ENCODE results near the gene MYO5B.
"Not testable (repeated sequence)": the region's sequence is repeated elsewhere in the genome, so short reads cannot be mapped to it uniquely, and the experiment has no call there.

The MYO5B gene

GRCh38 chr18:49910019-49910418, 284.9 kb downstream of the MYO5B start:
- DNase-seq, result no peak

DNA sequence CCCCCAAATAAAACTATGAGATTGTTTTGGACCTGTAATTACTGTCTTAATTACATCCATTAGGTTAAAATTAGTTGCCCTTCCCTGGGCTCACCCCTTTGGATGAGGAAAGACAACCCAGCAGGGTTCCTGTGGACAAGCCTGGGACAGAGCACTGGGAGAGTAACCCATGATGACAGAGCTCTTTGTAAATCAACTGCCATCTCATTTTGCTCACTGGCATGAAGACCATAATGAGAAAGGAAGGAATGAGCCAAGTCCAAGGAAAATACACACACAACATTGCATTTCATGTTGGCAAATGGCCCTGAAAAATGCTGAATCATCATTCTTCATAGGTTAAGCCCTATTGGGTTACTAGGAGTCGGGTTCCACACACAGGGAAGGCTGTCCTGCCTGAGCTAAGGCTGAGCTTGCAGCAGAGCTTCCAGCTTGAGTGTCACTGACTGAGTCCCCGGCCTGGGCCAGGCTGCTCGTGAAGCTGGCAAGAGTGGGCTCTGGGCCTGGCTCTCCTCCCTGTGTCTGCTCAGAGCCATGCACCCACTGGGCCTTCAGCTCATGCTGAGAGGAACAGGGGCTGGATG, 287.5 kb downstream of the MYO5B start:
- DNase-seq, result peak; percentile 37

GRCh38 chr18:49905771-49906170, 289.2 kb downstream of the MYO5B start:
- no peak for DNase-seq

- DNase-seq, result peak; percentile 28
Observed at GRCh38 chr18:49904871-49905555, 289.9 kb downstream of the MYO5B start.

DNA sequence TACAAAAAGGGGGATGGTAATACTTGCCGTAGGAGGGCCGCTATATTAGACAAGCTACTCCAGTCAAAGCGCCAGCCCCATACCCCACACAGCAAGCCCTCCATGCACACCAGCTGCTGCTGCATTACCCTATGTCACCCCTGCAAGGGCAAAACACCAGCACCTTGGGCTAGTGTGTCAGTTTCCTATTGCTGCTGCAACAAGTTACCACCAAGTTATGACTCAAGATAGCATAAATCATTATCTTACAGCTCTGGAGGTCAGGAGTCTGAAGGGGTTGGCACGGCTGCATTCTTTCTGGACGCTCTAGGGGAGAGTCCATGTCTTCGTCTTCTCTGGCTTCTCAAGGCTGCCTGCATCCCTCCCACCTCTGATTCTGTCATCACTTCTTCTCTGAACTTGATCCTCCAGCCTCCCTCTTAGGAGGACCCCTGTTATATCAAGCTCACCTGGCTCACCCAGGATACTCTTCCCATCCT, 293.0 kb downstream of the MYO5B start:
- DNase-seq, result no peak

DNA sequence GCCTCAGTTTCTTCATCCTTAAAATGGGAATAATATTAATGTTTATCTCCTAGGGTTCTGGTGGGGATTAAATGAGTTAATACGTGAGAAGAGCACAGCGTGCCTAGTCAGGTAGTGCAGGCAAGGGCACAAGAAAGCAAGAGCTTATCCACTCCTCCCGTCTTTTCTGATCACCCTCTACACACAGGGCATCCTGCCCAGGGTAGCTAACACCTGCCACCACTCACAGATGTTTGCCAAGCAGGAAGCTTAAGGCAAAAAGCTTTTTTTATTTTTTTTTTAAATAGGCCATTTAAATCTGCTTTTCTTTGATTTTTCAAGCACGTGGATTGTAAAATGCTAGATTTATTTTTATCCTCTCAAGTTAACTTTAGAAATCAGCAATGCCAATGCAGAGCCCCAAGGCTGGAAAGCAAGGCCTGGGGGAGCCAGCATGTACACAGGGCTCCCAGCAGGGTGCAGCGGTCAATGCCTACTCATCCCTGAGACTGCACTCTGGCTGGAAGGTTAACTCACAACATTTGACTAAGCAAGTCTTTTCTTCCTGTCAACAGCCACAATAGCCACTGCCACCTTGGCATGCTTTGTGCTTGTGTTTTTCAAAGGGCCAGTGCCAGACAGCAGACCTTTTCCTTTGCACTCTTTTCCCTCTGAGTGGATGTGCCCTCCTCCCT, 295.2 kb downstream of the MYO5B start:
- peak; percentile 94 for DNase-seq

GRCh38 chr18:49898421-49898820, 296.5 kb downstream of the MYO5B start:
- DNase-seq, result peak; percentile 69

- DNase-seq, result peak; percentile 63
Observed at GRCh38 chr18:49894517-49895226, 300.3 kb downstream of the MYO5B start.

- peak; percentile 38 for DNase-seq
Observed at GRCh38 chr18:49893036-49893435, 301.9 kb downstream of the MYO5B start.

- DNase-seq, result peak; percentile 38
Observed at GRCh38 chr18:49892148-49892924, 302.6 kb downstream of the MYO5B start.

GRCh38 chr18:49890041-49890440, 304.9 kb downstream of the MYO5B start:
- no peak for DNase-seq

DNA sequence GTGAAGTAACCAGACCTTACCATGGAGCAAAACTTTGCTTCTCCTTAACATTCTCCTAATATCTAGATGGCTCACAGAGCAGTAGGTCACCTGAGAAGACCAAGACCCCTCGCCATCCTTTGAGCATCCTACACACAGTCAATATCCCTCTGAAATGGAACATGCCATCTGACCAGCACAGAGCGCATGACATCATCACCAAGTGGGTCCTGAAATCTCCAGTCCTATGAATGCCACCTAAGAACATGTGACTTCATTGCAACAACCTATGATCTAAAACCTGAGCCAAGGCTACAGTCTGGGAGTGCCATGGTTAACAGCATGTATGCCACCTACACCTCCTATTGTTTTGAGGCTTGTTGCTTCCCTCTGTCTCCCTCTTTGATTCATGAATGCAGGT, 305.4 kb downstream of the MYO5B start:
- not testable (repeated sequence) for DNase-seq

DNA sequence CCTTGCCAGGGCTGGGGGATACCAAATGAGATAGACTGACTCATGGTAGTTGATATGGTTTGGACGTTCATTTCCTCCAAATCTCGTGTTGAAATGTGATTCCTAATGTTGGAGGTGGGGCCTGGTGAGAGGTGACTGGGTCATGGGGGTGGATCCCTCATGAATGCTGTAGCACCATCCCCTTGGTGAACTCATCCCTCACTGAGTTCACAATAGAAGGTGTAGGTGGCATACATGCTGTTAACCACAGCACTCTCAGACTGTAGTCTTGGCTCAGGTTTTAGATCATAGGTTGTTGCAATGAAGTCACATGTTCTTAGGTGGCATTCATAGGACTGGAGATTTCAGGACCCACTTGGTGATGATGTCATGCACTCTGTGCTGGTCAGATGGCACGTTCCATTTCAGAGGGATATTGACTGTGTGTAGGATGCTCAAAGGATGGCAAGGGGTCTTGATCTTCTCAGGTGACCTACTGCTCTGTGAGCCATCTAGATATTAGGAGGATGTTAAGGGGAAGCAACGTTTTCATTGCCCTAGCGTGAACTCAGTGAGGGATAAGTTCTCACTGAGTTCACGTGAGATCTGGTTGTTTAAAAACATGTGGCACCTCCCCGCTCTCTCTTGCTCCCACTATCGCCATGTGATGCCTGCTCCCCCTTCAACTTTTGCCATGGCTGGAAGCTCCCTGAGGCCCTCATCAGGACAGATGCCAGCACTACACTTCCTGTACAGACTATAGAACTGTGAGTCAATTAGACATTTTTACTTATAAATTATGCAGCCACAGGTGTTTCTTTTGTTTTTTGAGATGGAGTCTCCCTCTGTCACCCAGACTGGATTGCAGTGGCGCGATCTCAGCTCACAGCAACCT, 307.8 kb downstream of the MYO5B start:
- DNase-seq, result peak; percentile 31

DNA sequence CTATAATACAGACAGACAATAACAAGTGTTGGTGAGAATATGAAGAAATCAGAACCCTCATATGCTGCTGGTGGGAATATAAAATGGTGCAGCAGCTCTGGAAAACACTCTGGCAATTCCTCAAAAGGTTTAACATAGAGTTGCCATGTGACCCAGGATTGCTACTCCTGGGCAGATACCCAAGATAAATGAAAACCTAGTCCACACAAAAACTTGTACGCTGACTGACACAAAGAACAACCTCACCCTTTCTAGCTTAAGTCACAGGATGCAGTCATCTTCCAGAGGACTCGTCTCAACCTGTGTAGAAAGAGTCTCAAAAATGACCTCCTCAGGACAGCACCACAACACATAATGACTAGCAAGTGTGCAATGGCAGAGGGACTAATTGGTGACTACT, 310.0 kb downstream of the MYO5B start:
- DNase-seq, result no peak

- DNase-seq, result no peak
Observed at GRCh38 chr18:49884465-49884864, 310.5 kb downstream of the MYO5B start.

GRCh38 chr18:49880661-49881060, 314.3 kb downstream of the MYO5B start:
- DNase-seq, result no peak

DNA sequence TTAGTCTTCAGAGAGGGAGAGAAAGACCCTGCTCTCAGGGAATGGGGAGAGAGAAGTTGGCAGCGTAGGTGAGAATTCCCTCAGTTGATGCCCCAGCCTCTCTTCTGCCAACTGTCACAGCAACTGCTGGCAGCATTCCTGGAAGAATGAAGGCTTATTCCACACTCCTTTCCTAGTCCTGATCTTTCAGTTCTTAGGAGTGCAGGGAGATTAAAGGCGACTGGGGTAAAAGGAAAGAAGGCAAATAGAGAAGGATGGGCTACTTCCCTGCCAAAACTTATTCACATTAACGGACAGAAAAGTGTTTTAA, 315.7 kb downstream of the MYO5B start:
- no peak for DNase-seq

DNA sequence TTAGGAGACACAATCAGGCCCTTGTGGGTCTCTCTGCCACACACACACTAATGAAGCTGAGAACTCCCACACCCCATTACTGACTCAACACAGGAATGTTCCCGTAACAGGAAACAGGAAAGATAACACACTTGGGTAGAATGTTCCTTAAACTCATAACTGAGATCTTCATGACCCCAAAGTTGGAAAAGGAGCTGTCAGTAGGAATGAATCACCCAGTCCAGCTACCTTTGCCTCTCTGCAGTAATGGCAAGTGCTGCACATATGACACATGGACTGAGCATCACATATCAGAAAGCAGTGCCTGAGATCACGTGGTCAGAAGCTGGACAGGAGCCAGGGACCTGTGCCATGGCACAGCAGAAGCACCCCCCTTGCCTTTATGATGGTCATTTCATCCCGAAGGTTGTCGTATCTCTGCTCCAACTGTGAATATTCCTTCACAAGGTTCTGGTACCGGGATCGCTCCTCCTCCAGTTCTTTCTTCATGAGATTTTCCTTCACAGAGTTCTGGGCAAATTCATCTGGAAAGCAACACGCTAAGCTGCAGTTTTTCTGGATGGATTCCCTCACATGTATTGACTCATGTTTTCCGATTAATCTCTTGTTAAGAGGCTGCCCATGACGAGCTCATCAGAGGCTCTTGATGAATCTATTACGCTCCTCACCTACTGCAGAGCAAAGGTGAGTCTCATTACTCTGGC, 316.2 kb downstream of the MYO5B start:
- no peak for DNase-seq

GRCh38 chr18:49878015-49878414, 316.9 kb downstream of the MYO5B start:
- DNase-seq, result no peak

- no peak for DNase-seq
Observed at GRCh38 chr18:49876536-49876935, 318.4 kb downstream of the MYO5B start.

GRCh38 chr18:49875783-49876182, 319.2 kb downstream of the MYO5B start:
- no peak for DNase-seq
